Mesothelial cell of epicardium (in vitro differentiated cells): ENCODE measurements around the gene TARS2. TPM values are rescaled to one million over a fixed set of nuclear protein-coding genes. Genes with fewer than 3 reads are reported as not detected.

Experiments
- DNase-seq, 2 experiments: peaks; one replicate each; pipeline ENCODE4 v3.0.0; 2021; ENCODE audit warnings: low spot score in 2 of 2; ENCODE audit not compliant: unreplicated experiment in 2 of 2
- H3K27ac Mint-ChIP-seq: 2 replicates; pipeline ENCODE4 v1.8.0; 2021; ENCODE audit warnings: mixed read lengths
- H3K27me3 Mint-ChIP-seq: 2 replicates; pipeline ENCODE4 v1.8.0; 2021; ENCODE audit warnings: low read depth, mixed read lengths
- H3K36me3 Mint-ChIP-seq: 2 replicates; pipeline ENCODE4 v1.8.0; 2021; ENCODE audit warnings: mixed read lengths
- H3K4me1 Mint-ChIP-seq: 2 replicates; pipeline ENCODE4 v1.8.0; 2021; ENCODE audit warnings: mixed read lengths
- H3K4me3 Mint-ChIP-seq: 2 replicates; pipeline ENCODE4 v1.8.0; 2021; ENCODE audit warnings: mild to moderate bottlenecking, moderate library complexity, mixed read lengths
- H3K9me3 Mint-ChIP-seq: 2 replicates; pipeline ENCODE4 v1.8.0; 2021; ENCODE audit warnings: mixed read lengths
- CTCF ChIP-seq: fragments of 200-600 bp; sonication (generic); IDR thresholded peaks from one replicate; pipeline ENCODE4 v1.5.0; 2021; ENCODE audit warnings: antibody characterized with exemption; ENCODE audit not compliant: unreplicated experiment
- total RNA-seq: library from RNA; stranded (reverse); gene quantifications from 3 replicates; pipeline ENCODE4 v1.2.1, GENCODE V29; 2021

Gene TARS2
- total RNA-seq, result 31.7 to 33.3 TPM (median 32.6 TPM) in 3 replicates

GRCh38 chr1:150486966-150487762 lies at the start of gene TARS2:
TSS of gene TARS2 (plus strand) at chr1:150487419. CDS start at chr1:150487451, 32 bp downstream.
- no peaks in the 10 kb centered on the region for H3K9me3 Mint-ChIP-seq
- peak within 1 kb of the TSS; percentile 97 for H3K27ac Mint-ChIP-seq
- H3K27me3 Mint-ChIP-seq, result no peaks in the 10 kb centered on the region
- peak; percentile 80 to 93 for DNase-seq
- H3K4me3 Mint-ChIP-seq, result peak within 1 kb of the TSS; percentile 93
- H3K36me3 Mint-ChIP-seq, result peaks cover 19% of the 10 kb centered on the region
- H3K4me1 Mint-ChIP-seq, result peaks cover 10% of the 10 kb centered on the region
- TF ChIP-seq CTCF, result peak; percentile 57

- DNase-seq, result no peak
Measured at GRCh38 chr1:150441121-150441520, 46.1 kb upstream of the TARS2 start.

GRCh38 chr1:150444232-150444631 lies 43.0 kb upstream of the TARS2 start:
- Mint-ChIP-seq H3K4me1 (no peaks in the 10 kb centered on the region), H3K4me3 (no peak overlapping the region), H3K27me3 (no peaks in the 10 kb centered on the region), H3K36me3 (peaks cover 36% of the 10 kb centered on the region), H3K9me3 (no peaks in the 10 kb centered on the region), H3K27ac (no peak overlapping the region)
- no peak for DNase-seq
- TF ChIP-seq CTCF, result no peak

More at GRCh38 chr1:150441121-150441520, 46.1 kb upstream of the TARS2 start:
- no peak overlapping the region for H3K4me3 Mint-ChIP-seq
- H3K27me3 Mint-ChIP-seq, result no peaks in the 10 kb centered on the region
- no peak overlapping the region for H3K27ac Mint-ChIP-seq
- no peak for TF ChIP-seq CTCF
- H3K36me3 Mint-ChIP-seq, result peaks cover 33% of the 10 kb centered on the region
- H3K4me1 Mint-ChIP-seq, result no peaks in the 10 kb centered on the region
- H3K9me3 Mint-ChIP-seq, result peaks cover under 1% of the 10 kb centered on the region

- DNase-seq, result no peak
- Mint-ChIP-seq H3K36me3 (peaks cover 22% of the 10 kb centered on the region), H3K4me3 (no peak overlapping the region), H3K27ac (peak overlapping the region; percentile 35), H3K9me3 (no peaks in the 10 kb centered on the region), H3K4me1 (peaks cover 3% of the 10 kb centered on the region), H3K27me3 (no peaks in the 10 kb centered on the region)
- TF ChIP-seq CTCF, result no peak
Measured at GRCh38 chr1:150456146-150456647, 31.0 kb upstream of the TARS2 start.

- no peak overlapping the region for H3K4me3 Mint-ChIP-seq
- no peaks in the 10 kb centered on the region for H3K4me1 Mint-ChIP-seq
- peaks cover 16% of the 10 kb centered on the region for H3K36me3 Mint-ChIP-seq
- no peaks in the 10 kb centered on the region for H3K27me3 Mint-ChIP-seq
- no peaks in the 10 kb centered on the region for H3K9me3 Mint-ChIP-seq
- peak overlapping the region; percentile 40 for H3K27ac Mint-ChIP-seq
- DNase-seq, result peak in 1 of 2 experiments; percentile 61
- peak; percentile 86 for TF ChIP-seq CTCF
Measured at GRCh38 chr1:150464422-150464826, 22.8 kb upstream of the TARS2 start.
